H9 (cell line): ENCODE results near the gene LHX4. TPM values are rescaled to one million over a fixed set of nuclear protein-coding genes. Genes with fewer than 3 reads are reported as not detected.
A peak's percentile ranks its signal among the peaks of the same experiment; 100 is the strongest.

ENCODE experiments used
- DNase-seq: peaks from one replicate; pipeline ENCODE4 v3.0.0-alpha.2; 2017
- H2AFZ ChIP-seq: one replicate; pipeline ENCODE4 v1.6.1; 2013; ENCODE audit warnings: mild to moderate bottlenecking, low read length, control low read depth, moderate library complexity
- H2AK5ac ChIP-seq: 2 replicates; pipeline ENCODE4 v1.6.1; 2013; ENCODE audit warnings: low read length, control low read depth, mixed read lengths; ENCODE audit not compliant: insufficient read length
- H2BK120ac ChIP-seq: one replicate; pipeline ENCODE4 v1.6.1; 2013; ENCODE audit warnings: low read depth, mild to moderate bottlenecking, low read length, control low read depth, inconsistent platforms; ENCODE audit not compliant: poor library complexity, severe bottlenecking
- H2BK12ac ChIP-seq: 2 replicates; pipeline ENCODE4 v1.6.1; 2013; ENCODE audit warnings: low read length, control low read depth, mixed read lengths, low read depth; ENCODE audit not compliant: insufficient read length
- H2BK15ac ChIP-seq: 2 replicates; pipeline ENCODE4 v1.6.1; 2013; ENCODE audit warnings: low read depth, low read length, control low read depth
- H2BK20ac ChIP-seq: one replicate; pipeline ENCODE4 v1.6.1; 2013; ENCODE audit warnings: low read depth, mild to moderate bottlenecking, low read length, control low read depth, inconsistent platforms; ENCODE audit not compliant: poor library complexity, severe bottlenecking
- H2BK5ac ChIP-seq: 2 replicates; pipeline ENCODE4 v1.6.1; 2013; ENCODE audit warnings: low read length, control low read depth, mixed read lengths; ENCODE audit not compliant: insufficient read length
- H3K14ac ChIP-seq: 2 replicates; pipeline ENCODE4 v1.6.1; 2013; ENCODE audit warnings: low read length, control low read depth; ENCODE audit not compliant: insufficient read depth
- H3K18ac ChIP-seq: 2 replicates; pipeline ENCODE4 v1.6.1; 2013; ENCODE audit warnings: low read depth, mild to moderate bottlenecking, mixed read lengths, low read length, control low read depth; ENCODE audit not compliant: insufficient read length
- H3K23ac ChIP-seq: 2 replicates; pipeline ENCODE4 v1.6.1; 2013; ENCODE audit warnings: low read length, control low read depth, mixed read lengths, low read depth; ENCODE audit not compliant: insufficient read length
- H3K23me2 ChIP-seq: 2 replicates; pipeline ENCODE4 v1.6.1; 2013; ENCODE audit warnings: low read depth, mild to moderate bottlenecking, mixed read lengths, low read length, control low read depth; ENCODE audit not compliant: insufficient read length, poor library complexity, severe bottlenecking
- H3K27ac ChIP-seq: 2 replicates; pipeline ENCODE4 v1.5.1; 2013; ENCODE audit warnings: low read length, control low read depth, mixed read lengths, low read depth; ENCODE audit not compliant: insufficient read length
- H3K27me3 ChIP-seq: 2 replicates; pipeline ENCODE4 v1.6.1; 2013; ENCODE audit warnings: low read length, control low read depth, inconsistent platforms; ENCODE audit not compliant: insufficient read depth
- H3K4ac ChIP-seq: 2 replicates; pipeline ENCODE4 v1.6.1; 2013; ENCODE audit warnings: low read depth, mild to moderate bottlenecking, control low read depth, inconsistent platforms, low read length, moderate library complexity
- H3K4me1 ChIP-seq: 2 replicates; pipeline ENCODE4 v1.6.1; 2013; ENCODE audit warnings: low read length, control low read depth, inconsistent platforms; ENCODE audit not compliant: insufficient read depth
- H3K4me2 ChIP-seq: 2 replicates; pipeline ENCODE4 v1.6.1; 2013; ENCODE audit warnings: low read length, control low read depth, mixed read lengths; ENCODE audit not compliant: insufficient read length, insufficient read depth
- H3K56ac ChIP-seq: 2 replicates; pipeline ENCODE4 v1.6.1; 2013; ENCODE audit warnings: low read depth, mild to moderate bottlenecking, mixed read lengths, low read length, control low read depth; ENCODE audit not compliant: insufficient read length
- H3K79me1 ChIP-seq: 2 replicates; pipeline ENCODE4 v1.6.1; 2013; ENCODE audit warnings: low read depth, mild to moderate bottlenecking, moderate library complexity, low read length, control low read depth, inconsistent platforms; ENCODE audit not compliant: insufficient read depth, poor library complexity, severe bottlenecking
- H3K79me2 ChIP-seq: 2 replicates; pipeline ENCODE4 v1.6.1; 2013; ENCODE audit warnings: low read length, control low read depth, inconsistent platforms; ENCODE audit not compliant: insufficient read depth
- H3K9ac ChIP-seq: 2 replicates; pipeline ENCODE4 v1.6.1; 2013; ENCODE audit warnings: low read length, control low read depth, mixed read lengths; ENCODE audit not compliant: insufficient read length; ENCODE audit errors: extremely low read depth
- H3K9me3 ChIP-seq: one replicate; pipeline ENCODE4 v1.6.1; 2013; ENCODE audit warnings: low read depth, low read length, inconsistent platforms; ENCODE audit not compliant: control insufficient read depth
- H3T11ph ChIP-seq: one replicate; pipeline ENCODE4 v1.6.1; 2013; ENCODE audit warnings: mild to moderate bottlenecking, low read length, control low read depth, inconsistent platforms
- H4K20me1 ChIP-seq: one replicate; pipeline ENCODE4 v1.6.1; 2013; ENCODE audit not compliant: control insufficient read depth, insufficient read length, insufficient read depth
- H4K5ac ChIP-seq: 2 replicates; pipeline ENCODE4 v1.6.1; 2013; ENCODE audit warnings: low read depth, mild to moderate bottlenecking, mixed read lengths, low read length, control low read depth; ENCODE audit not compliant: insufficient read length
- H4K8ac ChIP-seq: replicated peaks from 2 replicates; pipeline ENCODE4 v1.6.1; 2013; ENCODE audit warnings: low read length, control low read depth, mixed read lengths, low read depth; ENCODE audit not compliant: insufficient read length
- H4K91ac ChIP-seq: 2 replicates; pipeline ENCODE4 v1.6.1; 2013; ENCODE audit warnings: low read depth, mild to moderate bottlenecking, moderate library complexity, mixed read lengths, low read length, control low read depth; ENCODE audit not compliant: insufficient read length
- H3K27ac Mint-ChIP-seq, 3 experiments: 2 replicates in 2 of 3; 3 replicates in 1 of 3; pipeline ENCODE4 v1.8.0; 2020 to 2021; ENCODE audit warnings: mixed read lengths in 3 of 3, mild to moderate bottlenecking in 1 of 3, moderate library complexity in 1 of 3
- H3K27me3 Mint-ChIP-seq: 2 replicates; pipeline ENCODE4 v1.8.0; 2021; ENCODE audit warnings: low read depth, mild to moderate bottlenecking, moderate library complexity, mixed read lengths
- H3K36me3 Mint-ChIP-seq, 3 experiments: 2 replicates in 2 of 3; 3 replicates in 1 of 3; pipeline ENCODE4 v1.8.0; 2020 to 2021; ENCODE audit warnings: low read depth in 3 of 3, mixed read lengths in 3 of 3; ENCODE audit not compliant: insufficient read depth in 1 of 3
- H3K4me1 Mint-ChIP-seq, 2 experiments: 2 replicates each; pipeline ENCODE4 v1.8.0; 2020; ENCODE audit warnings: mixed read lengths in 2 of 2
- H3K4me3 Mint-ChIP-seq, 2 experiments: 2 replicates in 1 of 2; 3 replicates in 1 of 2; pipeline ENCODE4 v1.8.0; 2020 to 2021; ENCODE audit warnings: mild to moderate bottlenecking in 2 of 2, mixed read lengths in 2 of 2, moderate library complexity in 1 of 2
- H3K9me3 Mint-ChIP-seq, 2 experiments: 2 replicates in 1 of 2; 3 replicates in 1 of 2; pipeline ENCODE4 v1.8.0; 2020; ENCODE audit warnings: mild to moderate bottlenecking in 2 of 2, mixed read lengths in 2 of 2, moderate library complexity in 1 of 2
- WGBS: extraction: QIAGEN DNeasy Blood & Tissue Kit; methylation state at CpG from one replicate; pipeline ENCODE4 v1.1.7; 2013; ENCODE audit warnings: missing lambda C conversion rate, low lambda C conversion rate, mixed read lengths; ENCODE audit not compliant: insufficient read length; ENCODE audit errors: extremely low coverage; 5-methylcytosine and 5-hydroxymethylcytosine counted together
- total RNA-seq: library from RNA; stranded (reverse); gene quantifications from 2 replicates; pipeline ENCODE4 v1.2.1, GENCODE V29; 2021
- TF ChIP-seq, protein P1 (sequence below): fragments of 200-600 bp; sonication (generic); conservative IDR thresholded peaks from 3 replicates; pipeline ENCODE4 v1.8.0; 2021; ENCODE audit warnings: antibody characterized with exemption, mild to moderate bottlenecking

Gene LHX4
- total RNA-seq, 1 experiment from 2014 or later: 1.9 TPM

DNA sequence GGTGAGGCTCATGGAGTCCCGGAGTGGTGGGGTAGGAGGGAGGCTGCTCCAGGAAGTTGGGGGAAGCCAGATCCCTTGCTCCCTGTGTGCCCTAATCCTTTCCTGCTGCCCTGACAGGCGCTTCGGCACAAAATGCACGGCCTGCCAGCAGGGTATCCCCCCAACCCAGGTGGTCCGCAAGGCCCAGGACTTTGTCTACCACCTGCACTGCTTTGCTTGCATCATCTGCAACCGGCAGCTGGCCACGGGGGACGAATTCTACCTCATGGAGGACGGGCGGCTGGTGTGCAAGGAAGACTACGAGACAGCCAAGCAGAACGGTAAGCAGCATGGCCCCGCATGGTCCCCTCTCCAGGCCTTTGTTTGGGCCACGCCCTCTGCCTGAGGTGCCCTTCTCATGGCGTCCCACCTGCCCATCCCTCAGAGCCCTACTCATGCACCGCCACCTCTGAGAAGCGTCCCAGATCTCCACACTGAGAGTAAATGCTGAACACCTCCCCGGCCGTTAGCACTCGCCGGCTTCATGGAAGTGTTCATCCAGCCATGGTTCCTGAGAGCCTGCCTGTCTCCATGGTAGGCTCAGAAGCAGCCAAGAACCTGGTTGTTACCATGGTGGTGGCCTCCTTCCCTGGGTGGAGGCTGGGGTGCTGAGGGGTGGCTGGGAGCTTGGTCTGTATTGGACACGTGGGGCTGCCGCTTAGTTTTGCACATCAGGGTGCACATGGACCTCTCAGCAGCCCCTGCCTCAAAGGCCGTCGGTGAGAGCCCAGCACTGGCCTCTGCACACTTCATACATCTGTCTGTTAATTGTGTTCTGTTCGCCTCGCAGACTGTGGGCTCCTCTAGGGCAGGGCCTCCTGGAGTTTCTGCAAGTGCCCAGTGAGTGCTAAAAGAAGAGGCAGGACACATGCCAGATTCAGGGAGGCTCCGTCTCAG lies 36.5 kb downstream of the LHX4 start:
- no peak overlapping the region for H3K14ac ChIP-seq
- H2AK5ac ChIP-seq: no peak overlapping the region
- no peak overlapping the region for H3T11ph ChIP-seq
- H3K27me3 Mint-ChIP-seq: peaks cover 10% of the 10 kb centered on the region
- H3K18ac ChIP-seq: no peak overlapping the region
- no peak overlapping the region for H4K8ac ChIP-seq
- no peaks in the 10 kb centered on the region for H3K79me2 ChIP-seq
- H3K4ac ChIP-seq: no peak overlapping the region
- H3K79me1 ChIP-seq: no peaks in the 10 kb centered on the region
- no peak overlapping the region for H3K4me2 ChIP-seq
- H4K91ac ChIP-seq: no peak overlapping the region
- peak; percentile 22 for DNase-seq
- H3K4me3 Mint-ChIP-seq: no peak overlapping the region
- no peak overlapping the region for H3K23ac ChIP-seq
- H2BK120ac ChIP-seq: no peak overlapping the region
- no peaks in the 10 kb centered on the region for H3K23me2 ChIP-seq
- no peaks in the 10 kb centered on the region for H3K9me3 Mint-ChIP-seq
- no peak overlapping the region for H2BK15ac ChIP-seq
- peaks cover 8% of the 10 kb centered on the region; the same call in 1 of the 2 replicates for H3K4me1 ChIP-seq
- no peak overlapping the region for H2AFZ ChIP-seq
- no peak overlapping the region for H3K9ac ChIP-seq
- no peak overlapping the region for H3K56ac ChIP-seq
- H3K36me3 Mint-ChIP-seq: peaks cover 0 to 5% (median 0%) of the 10 kb centered on the region in 3 experiments; a peak in 3 of 7 replicates
- H4K5ac ChIP-seq: no peak overlapping the region
- TF ChIP-seq, protein P1, sequence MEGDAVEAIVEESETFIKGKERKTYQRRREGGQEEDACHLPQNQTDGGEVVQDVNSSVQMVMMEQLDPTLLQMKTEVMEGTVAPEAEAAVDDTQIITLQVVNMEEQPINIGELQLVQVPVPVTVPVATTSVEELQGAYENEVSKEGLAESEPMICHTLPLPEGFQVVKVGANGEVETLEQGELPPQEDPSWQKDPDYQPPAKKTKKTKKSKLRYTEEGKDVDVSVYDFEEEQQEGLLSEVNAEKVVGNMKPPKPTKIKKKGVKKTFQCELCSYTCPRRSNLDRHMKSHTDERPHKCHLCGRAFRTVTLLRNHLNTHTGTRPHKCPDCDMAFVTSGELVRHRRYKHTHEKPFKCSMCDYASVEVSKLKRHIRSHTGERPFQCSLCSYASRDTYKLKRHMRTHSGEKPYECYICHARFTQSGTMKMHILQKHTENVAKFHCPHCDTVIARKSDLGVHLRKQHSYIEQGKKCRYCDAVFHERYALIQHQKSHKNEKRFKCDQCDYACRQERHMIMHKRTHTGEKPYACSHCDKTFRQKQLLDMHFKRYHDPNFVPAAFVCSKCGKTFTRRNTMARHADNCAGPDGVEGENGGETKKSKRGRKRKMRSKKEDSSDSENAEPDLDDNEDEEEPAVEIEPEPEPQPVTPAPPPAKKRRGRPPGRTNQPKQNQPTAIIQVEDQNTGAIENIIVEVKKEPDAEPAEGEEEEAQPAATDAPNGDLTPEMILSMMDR: no peak
- no peak overlapping the region for H2BK20ac ChIP-seq
- no CpG with 5 or more reads among the region's 28 CpGs for WGBS
- H3K27ac Mint-ChIP-seq: no peak overlapping the region
- H4K20me1 ChIP-seq: no peaks in the 10 kb centered on the region
- no peak overlapping the region for H2BK12ac ChIP-seq
- H3K27me3 ChIP-seq: no peaks in the 10 kb centered on the region; the same call in 1 of the 2 replicates
- H3K27ac ChIP-seq: no peak overlapping the region
- H3K9me3 ChIP-seq: no peaks in the 10 kb centered on the region
- H2BK5ac ChIP-seq: no peak overlapping the region
- peaks cover 54 to 65% of the 10 kb centered on the region in 2 experiments for H3K4me1 Mint-ChIP-seq
